Esophagus squamous epithelium (tissue), 5 donors: ENCODE measurements around the gene ZNF789. TPM values are rescaled to one million over a fixed set of nuclear protein-coding genes. Genes with fewer than 3 reads are reported as not detected.

Experiments
- DNase-seq: peaks from one replicate; lab custom pipeline; 2025; lab: John Stamatoyannopoulos, UW
- H3K27ac ChIP-seq, 4 donors: fragments of 200-600 bp; sonication (generic); one replicate each; pipeline ENCODE4 v1.5.1; 2016 to 2019; ENCODE audit warnings: mild to moderate bottlenecking in 1 of 4
- H3K27me3 ChIP-seq, 4 donors: fragments of 200-600 bp; sonication (generic); 1 replicate in 3 of 4; 2 replicates in 1 of 4; pipeline versions ENCODE4 v1.5.1 to v1.6.0; 2017 to 2021; ENCODE audit warnings: antibody characterized with exemption in 1 of 4
- H3K36me3 ChIP-seq, 3 donors: fragments of 200-600 bp; sonication (generic); one replicate each; pipeline ENCODE4 v1.5.1; 2016 to 2019
- H3K4me1 ChIP-seq, 3 donors: fragments of 200-600 bp; sonication (generic); one replicate each; pipeline ENCODE4 v1.5.1; 2017 to 2019
- H3K4me3 ChIP-seq, 4 donors: fragments of 200-600 bp; sonication (generic); 1 replicate in 3 of 4; 2 replicates in 1 of 4; pipeline ENCODE4 v1.5.1; 2016 to 2019; ENCODE audit warnings: mild to moderate bottlenecking in 2 of 4, moderate library complexity in 1 of 4
- H3K9me3 ChIP-seq, 3 donors: fragments of 200-600 bp; sonication (generic); one replicate each; pipeline ENCODE4 v1.5.1; 2016 to 2019
- CTCF ChIP-seq, 6 experiments: fragments of 450-650 bp in 4 of 6; fragments of 200-600 bp in 2 of 6; sonication (generic) in 2 of 6; IDR thresholded peaks; one replicate each; pipeline ENCODE4 v1.5.1; 2016 to 2019; ENCODE audit warnings: antibody characterized with exemption in 6 of 6, mild to moderate bottlenecking in 4 of 6, moderate library complexity in 4 of 6
- POLR2A ChIP-seq, 4 donors: fragments of 450-650 bp; IDR thresholded peaks; one replicate each; pipeline ENCODE4 v1.6.1; 2017; ENCODE audit warnings: antibody characterized with exemption in 4 of 4, mild to moderate bottlenecking in 4 of 4, moderate library complexity in 3 of 4
- WGBS, 2 donors: methylation state at CpG; one replicate each; pipeline ENCODE4 v1.1.5; 2018; 5-methylcytosine and 5-hydroxymethylcytosine counted together
- intact Hi-C: fragments of 100-400 bp; cut with DNase I; formaldehyde crosslinking; loops from one replicate; pipeline ENCODE4 v1.15.0; 2022
- total RNA-seq, 4 donors: library from RNA; depleted of rRNA; stranded (reverse); fragments of >200 nt; gene quantifications; one replicate each; pipeline ENCODE4 v1.1.0, GENCODE V29; 2016
- donor health status: DM: yes; HTN: yes; CAD: no.

ZNF789 gene
- total RNA-seq, 4 donors from 2014 or later = 2.5 to 8.6 (median 5.3) TPM

DNA sequence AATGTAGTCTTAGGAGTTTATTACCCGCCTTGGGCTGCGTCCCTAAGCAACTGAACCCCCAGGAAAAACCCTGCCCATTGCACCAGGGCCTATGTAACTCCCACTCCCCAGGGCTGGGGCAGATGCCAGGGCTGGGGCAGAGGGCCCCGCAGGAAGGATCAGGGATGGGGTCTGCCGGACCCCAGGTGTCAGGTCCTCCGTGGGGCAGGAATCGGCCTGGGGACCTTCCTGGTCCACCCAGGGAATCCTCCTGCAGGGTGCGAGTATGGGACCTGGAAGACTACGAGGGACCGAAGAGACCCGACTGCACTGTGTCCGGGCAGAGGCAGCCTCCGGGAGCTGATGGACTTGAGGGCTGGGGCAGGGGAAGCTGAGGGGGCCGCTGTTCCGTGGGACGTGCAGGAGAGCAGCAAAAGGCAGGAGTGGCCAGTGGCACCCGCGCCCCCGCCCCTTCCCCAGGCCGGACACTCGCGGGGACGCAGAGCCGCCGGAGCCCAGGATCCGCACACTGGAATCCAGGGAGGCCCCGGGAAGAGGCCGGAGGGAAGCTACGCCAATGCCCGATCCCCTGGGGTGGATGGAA lies 4.3 kb upstream of the ZNF789 start:
- Histone ChIP-seq H3K9me3 (no peaks in the 10 kb centered on the region), H3K36me3 (peaks cover 0 to 12% (median 0%) of the 10 kb centered on the region in 3 donors), H3K4me1 (peaks cover 12 to 64% (median 20%) of the 10 kb centered on the region in 3 donors), H3K27me3 (no peaks in the 10 kb centered on the region), H3K27ac (no peak overlapping the region), H3K4me3 (no peak overlapping the region)
- 83 to 96% methylated on average over 4 to 6 of the region's 29 CpGs for WGBS, 2 donors
- no peak for DNase-seq
- intact Hi-C loops = no loop called here
- TF ChIP-seq CTCF (IDR thresholded peaks at IDR 0.05) = no peak
- TF ChIP-seq POLR2A (IDR thresholded peaks at IDR 0.05) = no peak

- WGBS, 2 donors = 37 to 51% methylated on average over 22 to 23 of the region's 23 CpGs
- TF ChIP-seq CTCF (IDR thresholded peaks at IDR 0.05) (no peak), POLR2A (IDR thresholded peaks at IDR 0.05) (no peak)
- intact Hi-C loops = no loop called here
- H3K27ac ChIP-seq = peak overlapping the region in 3 of 4 donors; percentile 9 to 89 (median 18)
- H3K27me3 ChIP-seq = no peaks in the 10 kb centered on the region
- H3K4me1 ChIP-seq = peaks cover 19 to 62% (median 20%) of the 10 kb centered on the region in 3 donors
- H3K36me3 ChIP-seq = peaks cover 0 to under 1% (median 0%) of the 10 kb centered on the region in 3 donors
- no peaks in the 10 kb centered on the region for H3K9me3 ChIP-seq
- no peak for DNase-seq
- H3K4me3 ChIP-seq = peak overlapping the region in 2 of 4 donors; percentile 22 to 24
These were observed 3.2 kb upstream of the ZNF789 start for GRCh38 chr7:99469381-99470065.

DNA sequence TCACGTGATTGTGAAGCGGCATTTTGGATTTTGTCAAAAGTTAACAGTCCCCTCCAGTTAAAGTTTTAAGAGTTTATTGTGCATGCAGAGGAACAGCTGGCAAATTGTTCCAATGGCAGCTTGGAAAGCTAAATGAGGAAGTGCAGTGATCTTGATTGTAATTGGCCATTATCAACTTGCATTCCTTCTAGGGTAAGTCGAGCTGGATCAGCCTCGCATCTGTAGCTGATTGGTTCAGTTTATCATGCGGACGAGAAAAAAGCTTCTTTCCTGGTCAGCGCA lies 566 bp downstream of the ZNF789 start:
- 4 to 9% methylated on average over 7 of the region's 7 CpGs for WGBS, 2 donors
- H3K27me3 ChIP-seq = no peaks in the 10 kb centered on the region
- H3K27ac ChIP-seq = peak overlapping the region; percentile 83 to 93 (median 90)
- peak overlapping the region; percentile 73 to 98 (median 88) for H3K4me3 ChIP-seq
- peaks cover 9 to 55% (median 10%) of the 10 kb centered on the region in 3 donors for H3K4me1 ChIP-seq
- DNase-seq = no peak
- no peaks in the 10 kb centered on the region for H3K9me3 ChIP-seq
- intact Hi-C loops = no loop called here
- peaks cover 0 to 13% (median 0%) of the 10 kb centered on the region in 3 donors for H3K36me3 ChIP-seq
- TF ChIP-seq POLR2A (IDR thresholded peaks at IDR 0.05) (no peak), CTCF (IDR thresholded peaks at IDR 0.05) (no peak)

DNA sequence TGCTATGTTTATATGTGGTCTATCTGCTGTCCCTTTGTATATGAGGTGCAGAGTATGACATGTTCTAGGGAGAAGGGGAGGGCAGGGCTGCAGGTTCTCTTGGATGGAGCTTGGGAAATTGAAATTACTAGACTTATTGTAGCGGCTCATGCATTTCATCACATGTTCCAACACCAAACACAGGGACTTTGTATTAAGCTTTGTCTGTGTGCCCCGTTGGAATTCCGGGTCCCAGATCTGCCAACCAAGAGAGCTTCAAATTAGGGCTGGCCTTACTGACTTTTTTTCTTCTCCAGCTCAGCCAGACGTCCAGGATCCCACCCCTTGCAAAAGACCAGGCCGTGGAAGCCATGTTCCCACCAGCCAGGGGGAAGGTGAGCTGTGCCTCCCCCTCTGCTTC lies 3.4 kb downstream of the ZNF789 start:
- 65 to 81% methylated on average over 4 to 5 of the region's 5 CpGs for WGBS, 2 donors
- Histone ChIP-seq H3K4me3 (no peak overlapping the region), H3K27ac (no peak overlapping the region), H3K27me3 (no peaks in the 10 kb centered on the region), H3K36me3 (peaks cover 0 to 40% (median 0%) of the 10 kb centered on the region in 3 donors), H3K9me3 (no peaks in the 10 kb centered on the region), H3K4me1 (peaks cover 9 to 44% (median 10%) of the 10 kb centered on the region in 3 donors)
- TF ChIP-seq POLR2A (IDR thresholded peaks at IDR 0.05) (no peak), CTCF (IDR thresholded peaks at IDR 0.05) (no peak)
- no peak for DNase-seq
- intact Hi-C loops = no loop called here
